Stimulated activated CD8-positive, alpha-beta memory T cell treated with anti-CD3 and anti-CD28 coated beads, Interleukin-15, amount 100 ng/mL, for 48 hours (primary cell): ENCODE data around the gene ISCA2.
A peak's percentile ranks its signal among the peaks of the same experiment; 100 is the strongest.
"Not testable (repeated sequence)": the region's sequence is repeated elsewhere in the genome, so short reads cannot be mapped to it uniquely, and the experiment has no call there.

ENCODE experiments used
- DNase-seq, 2 donors: peaks; one replicate each; pipeline ENCODE4 v3.0.0-alpha.2; 2020; ENCODE audit warnings: low read depth in 2 of 2

The ISCA2 gene, protein sequence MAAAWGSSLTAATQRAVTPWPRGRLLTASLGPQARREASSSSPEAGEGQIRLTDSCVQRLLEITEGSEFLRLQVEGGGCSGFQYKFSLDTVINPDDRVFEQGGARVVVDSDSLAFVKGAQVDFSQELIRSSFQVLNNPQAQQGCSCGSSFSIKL

DNA sequence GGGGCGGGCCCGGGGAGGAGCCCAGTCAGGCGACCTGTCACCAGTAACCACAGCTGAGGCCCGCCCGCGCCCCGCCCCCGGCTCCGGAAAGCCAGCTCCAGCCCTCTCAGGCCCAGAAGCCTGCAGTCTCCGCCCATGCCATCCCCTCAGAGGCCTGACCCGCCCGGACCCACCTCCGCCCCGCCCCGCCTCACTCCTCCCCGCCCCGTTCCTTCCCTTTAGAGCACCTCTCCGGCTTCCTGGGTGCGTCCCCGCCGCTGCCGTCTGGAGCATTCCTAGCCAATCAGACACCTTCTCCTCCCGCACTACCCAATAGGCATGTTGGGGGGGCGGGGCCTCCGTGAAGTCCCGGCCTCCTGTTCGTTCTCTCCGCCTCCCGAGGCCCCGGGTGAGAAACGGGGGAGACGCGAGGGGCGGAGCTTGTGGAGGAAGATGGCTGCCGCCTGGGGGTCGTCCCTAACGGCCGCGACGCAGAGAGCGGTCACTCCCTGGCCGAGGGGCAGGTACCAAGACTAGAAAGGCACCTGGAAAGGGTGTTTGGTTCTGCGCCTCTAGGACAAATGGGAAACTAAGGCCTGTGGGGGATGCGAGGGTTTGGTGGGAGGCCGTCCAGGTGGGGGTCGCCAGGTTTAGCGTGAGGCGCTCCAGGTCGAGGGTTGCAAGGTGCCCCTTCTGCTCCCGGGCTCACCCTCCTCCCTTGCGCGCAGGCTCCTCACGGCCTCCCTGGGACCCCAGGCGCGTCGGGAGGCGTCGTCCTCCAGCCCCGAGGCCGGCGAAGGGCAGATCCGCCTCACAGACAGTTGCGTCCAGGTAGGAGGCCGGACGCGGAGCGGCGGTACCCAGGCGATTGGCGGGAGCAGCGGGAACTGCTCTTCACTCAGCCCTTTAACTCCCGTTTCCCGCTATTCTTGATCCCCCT, at the start of gene ISCA2:
Gene ISCA2, plus strand, starts transcription at position 423 of the 919 bp plus-strand sequence. Its CDS starts 10 bp downstream, at position 433.
- peak; percentile 100 for DNase-seq

DNA sequence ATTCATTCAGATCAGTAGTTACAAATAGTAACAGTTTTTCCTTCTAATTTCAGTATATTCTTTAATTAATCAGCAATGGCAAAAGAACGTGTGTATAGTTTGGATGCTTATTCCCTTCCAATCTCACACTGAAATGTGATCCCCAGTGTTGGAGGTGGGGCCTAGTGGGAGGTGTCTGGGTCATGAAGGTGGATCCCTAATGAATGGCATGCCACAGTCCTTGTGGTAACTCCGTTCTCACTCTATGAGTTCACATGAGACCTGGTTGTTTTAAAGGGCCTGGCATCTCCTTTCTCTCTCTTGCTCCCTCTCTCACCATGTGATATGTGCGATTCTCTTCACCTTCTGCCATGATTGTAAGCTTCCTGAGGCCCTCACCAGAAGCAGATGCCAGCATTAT, 48.7 kb upstream of the ISCA2 start:
- no peak for DNase-seq

DNA sequence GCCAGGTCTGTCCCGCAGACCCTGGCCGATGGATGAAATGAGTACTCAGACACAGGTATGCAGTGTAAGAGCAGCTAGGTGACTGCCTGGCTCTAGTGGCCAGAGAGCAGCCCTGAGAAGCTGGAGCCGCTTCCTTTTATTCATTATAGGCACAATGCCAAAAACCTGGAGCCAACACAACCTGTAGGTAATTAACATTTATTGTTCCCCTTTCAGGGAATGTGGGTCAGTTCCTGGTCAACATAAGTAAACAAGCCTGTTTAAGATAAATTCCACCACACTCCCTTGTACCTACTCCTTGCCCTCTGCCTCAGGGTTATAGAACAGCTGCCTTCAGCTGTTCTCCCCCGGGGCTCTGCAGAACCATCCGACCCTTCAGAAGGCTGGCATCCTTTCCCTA, 39.2 kb upstream of the ISCA2 start:
- not testable (repeated sequence) for DNase-seq

DNA sequence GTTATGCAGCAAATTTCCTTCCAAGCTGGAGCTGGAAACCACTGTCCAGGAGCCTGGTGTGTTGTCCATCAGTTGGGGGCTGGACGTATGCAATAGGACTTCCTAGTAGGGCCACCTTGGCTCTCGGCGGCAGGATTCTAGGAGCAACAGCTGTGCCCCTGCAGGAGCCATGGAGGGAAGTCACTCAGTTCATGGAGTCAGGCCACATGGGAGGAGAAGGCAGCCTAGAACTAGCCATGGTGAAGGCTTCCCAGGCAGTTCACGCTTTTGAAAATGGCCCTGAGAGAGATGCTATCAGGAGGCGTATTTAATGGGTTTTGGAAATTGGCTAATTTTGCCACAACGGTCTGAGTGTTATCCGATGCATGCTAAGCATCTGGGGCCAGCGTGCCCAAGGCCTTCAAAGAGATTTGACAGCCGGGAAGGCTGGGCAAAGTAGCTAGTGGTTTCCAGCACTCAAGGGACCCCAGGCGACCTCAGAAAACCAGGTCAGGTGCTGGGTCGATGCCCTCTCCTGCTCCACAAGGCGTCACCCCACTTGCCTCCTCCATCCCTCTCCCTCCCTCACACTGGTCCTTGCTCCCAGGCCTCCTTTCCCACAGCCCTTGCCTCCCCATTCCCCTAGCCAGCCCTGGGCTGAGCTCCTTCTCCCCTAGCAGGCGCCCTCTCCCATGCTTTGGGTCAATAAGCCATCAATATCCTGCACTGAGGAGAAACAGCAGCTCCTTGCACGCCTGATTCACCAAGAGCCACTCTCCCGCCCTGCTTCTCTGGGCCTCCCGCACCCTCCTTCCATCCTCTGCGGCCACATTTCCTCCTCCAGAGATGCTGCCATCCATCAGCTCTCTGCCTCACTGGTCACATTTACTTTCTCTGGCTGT, 36.6 kb upstream of the ISCA2 start:
- no peak for DNase-seq

DNA sequence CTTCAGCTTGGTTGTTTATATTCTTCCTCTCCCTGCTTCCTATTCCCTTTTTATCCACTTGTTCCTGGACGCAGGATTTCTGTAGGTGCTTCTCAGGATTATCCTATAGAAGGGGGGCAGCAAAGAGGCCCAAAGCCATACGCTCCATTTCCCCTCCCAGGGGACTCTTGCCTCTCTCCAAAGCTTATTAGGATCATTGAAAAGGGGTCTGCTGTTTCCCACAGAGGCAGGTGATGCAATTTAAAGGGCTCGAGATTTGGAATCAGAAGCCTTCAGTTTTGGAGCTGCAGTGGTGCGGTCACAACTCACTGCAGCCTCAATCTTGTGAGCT, 36.0 kb upstream of the ISCA2 start:
- no peak for DNase-seq

DNA sequence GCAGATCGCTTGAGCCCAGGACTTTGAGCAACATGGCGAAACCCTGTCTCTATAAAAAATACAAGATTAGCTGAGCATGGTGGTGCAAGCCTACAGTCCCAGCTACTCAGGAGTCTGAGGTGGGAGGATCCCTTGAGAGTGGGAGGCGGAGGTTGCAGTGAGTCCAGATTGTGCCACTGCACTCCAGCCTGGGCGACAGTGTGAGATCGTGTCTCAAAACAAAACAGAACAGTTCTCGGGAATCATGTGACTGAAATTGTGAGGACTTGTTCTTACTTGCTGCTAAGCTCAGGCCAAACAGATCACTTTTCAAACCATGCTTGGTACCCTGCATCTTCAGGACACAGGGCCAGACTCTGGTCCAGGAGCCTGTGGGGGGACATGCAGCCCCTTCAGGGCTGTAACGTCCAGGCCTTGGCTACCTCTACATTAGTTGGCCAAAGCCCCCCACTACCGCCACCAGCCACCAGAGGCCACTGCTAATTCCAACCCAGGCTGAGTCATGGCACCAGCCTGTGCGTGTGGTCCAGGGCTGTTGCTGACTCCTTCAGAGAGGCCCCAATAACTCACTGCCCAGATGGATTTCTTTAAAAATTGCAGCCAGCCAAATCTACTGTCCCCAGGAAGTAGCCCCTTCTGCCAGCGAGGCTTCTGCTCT, 34.1 kb upstream of the ISCA2 start:
- peak; percentile 1 to 5 for DNase-seq

DNA sequence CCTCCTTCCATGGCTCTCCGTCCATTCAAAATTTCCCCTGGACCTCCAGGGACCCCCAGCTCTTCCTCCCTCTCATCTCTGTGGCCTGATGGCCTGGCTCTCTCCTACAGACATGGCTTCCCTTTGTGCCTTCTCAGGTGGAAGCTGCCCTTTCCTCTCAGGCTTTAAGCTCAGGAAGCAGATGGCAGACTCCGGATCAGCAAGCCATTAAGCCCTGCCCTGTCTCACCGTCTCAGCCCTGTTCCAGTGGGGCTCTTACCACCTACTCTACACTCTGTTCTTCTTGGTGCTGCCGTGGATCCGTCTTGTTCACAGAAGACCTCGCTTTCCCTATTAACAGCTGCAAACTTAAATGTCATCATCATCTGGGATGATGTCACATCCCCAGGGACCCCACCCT, 33.6 kb upstream of the ISCA2 start:
- no peak for DNase-seq

DNA sequence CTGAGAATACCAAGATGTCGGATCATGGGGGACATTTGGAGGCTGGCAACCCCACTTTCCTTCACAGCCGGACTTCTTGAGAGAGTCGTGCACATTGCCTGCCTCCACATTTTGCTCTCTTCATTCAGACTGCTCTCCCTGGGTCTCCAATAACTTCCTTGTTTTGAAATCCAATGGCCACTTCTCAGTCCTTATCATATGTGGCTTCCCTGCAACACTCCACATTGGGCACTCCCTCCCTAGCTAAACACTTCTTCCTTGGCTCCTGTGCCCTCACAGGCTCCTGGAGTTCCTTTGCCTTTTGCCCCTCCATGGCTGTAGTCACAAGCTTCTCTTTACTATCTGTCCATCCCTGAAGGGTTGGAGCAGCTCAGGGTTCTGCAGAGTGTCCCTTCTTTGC, 30.6 kb upstream of the ISCA2 start:
- DNase-seq, result no peak

DNA sequence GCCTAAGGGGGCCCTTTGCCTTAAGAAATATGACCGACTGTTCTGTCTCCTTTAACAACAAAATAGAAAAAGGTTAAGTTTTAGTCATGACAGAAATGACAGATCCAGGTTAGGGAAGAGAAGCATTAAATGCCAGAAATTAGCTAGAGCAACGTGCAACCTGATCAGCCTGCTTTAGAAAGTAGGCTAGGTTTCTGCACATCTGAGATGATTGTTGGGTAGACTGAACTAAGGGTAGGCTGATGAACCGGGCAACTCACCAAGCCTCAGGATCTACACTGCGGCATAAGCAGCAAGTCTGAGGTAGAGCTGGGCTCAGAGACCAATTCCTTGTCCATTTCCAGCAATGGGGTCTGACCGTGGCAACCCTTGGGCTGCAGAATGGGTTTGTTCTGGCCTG, 29.9 kb upstream of the ISCA2 start:
- DNase-seq, result no peak

DNA sequence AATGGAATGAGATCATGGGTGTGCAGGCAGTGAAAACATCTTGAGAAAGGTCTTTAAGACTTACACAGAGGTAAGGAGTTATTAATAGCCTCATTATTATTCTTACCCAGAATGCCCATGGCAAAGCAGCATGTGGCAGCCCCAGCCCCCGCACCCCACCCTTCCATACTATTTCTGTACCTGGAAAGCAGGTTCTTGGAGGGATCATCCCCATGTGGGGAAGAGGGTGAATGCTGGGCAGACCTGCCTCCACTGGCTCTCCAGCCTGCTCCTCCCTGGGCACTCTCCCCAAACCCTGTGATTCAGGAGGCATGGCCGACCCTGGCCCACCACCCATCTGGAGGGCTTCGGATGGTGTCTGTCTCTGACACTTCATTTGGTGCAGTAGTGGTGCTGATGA, 28.8 kb upstream of the ISCA2 start:
- DNase-seq, result no peak

DNA sequence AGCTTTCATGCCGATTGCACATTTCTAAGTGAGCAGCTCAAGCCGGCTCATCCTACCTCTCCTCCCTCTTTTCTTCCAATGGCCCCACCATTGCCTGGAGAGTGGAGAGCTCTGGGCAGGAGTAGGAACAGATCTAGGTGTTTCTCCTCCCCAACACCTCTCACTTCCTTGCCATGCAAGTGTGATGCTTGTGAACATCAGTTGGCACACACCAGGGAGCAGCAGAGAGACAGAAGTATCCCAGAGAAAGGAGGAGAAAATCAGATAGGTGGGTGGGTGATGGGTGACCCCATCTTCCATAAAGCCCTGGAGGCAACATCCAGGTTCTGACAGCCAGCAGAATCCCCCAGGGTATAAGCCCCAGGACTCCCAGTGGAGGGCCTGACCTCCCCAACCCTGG, 28.2 kb upstream of the ISCA2 start:
- no peak for DNase-seq

DNA sequence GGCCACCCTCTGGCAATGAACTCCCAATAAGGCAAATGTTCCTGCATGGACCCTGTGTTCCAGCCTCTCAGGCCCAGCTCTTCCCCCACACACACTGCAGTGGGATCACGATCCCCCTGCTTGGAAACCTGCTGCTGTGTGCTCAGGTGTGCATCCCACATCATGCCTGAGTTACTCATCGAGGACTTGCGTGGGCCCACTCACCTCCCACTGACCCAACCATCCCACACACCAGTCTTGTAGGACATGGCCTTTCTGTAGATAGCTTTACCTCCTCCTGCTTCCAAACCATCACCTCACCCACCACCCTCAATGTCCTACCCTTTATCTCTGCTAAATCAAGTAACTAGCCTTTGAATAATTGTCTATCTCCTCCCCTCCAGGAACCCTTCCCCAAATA, 25.1 kb upstream of the ISCA2 start:
- DNase-seq, result no peak

DNA sequence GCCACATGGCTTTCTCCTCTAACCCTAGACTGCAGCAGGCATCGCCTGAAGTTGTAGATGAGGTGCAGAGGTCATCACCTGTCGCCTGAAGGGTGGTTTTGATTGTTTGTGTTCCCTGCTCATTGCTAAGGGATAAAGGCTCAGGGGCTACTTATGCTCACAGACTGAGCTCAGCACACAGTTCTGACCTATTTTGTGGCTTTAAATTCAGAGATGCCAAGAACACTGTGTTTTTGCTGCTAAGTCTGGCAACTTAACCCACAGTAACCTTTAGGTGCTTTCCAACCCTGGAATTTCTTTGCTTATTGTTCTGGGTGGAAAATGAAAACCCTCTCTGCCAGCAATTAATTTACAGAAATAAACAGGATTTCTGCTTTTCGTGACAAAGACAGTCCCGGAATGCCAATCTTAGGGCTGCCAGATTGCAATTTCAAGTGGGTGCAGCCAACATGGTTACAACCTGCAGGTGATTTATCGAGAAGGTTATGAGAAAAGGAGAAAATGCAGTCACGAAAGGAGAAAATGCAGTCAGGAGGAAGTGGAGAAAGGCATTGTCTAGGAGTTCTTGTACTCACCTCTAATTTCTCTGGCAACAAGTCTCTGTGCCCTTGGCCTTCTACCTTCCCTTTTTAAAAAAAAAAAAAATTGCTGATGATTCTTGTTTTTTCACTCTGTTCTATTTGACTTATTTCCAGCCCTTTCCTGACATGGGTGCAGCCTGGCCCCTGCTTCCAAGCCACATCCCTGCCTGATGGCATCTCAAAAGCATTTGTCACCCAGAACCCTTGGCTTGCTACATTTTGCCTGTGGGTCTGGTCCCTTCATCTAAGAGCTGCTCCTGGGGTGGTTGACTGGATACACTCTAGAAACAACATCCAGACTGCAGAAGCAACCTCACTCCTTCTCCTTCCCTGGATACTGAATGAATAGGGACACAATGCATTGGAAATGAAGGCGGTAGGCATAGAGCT, 23.7 kb upstream of the ISCA2 start:
- no peak for DNase-seq

DNA sequence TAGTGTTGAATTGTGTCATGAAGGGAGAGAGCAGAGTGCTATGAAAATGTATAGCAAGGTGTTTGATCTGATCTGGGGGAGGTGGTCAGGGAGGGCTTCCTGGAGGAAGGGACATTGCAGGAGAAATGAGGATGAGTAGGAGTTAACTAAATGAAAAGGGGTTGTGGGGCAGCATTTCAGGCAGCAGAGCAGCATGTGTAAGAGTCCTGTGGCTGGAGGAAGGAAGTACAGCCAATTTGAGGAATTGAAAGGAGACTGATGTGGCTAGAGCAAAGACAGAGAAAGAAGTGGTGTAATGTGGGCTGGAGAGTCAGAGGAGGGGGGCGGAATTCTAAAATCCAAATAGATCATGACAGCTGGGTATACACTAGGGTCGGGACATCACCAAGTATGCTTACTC, 21.0 kb upstream of the ISCA2 start:
- DNase-seq, result no peak

DNA sequence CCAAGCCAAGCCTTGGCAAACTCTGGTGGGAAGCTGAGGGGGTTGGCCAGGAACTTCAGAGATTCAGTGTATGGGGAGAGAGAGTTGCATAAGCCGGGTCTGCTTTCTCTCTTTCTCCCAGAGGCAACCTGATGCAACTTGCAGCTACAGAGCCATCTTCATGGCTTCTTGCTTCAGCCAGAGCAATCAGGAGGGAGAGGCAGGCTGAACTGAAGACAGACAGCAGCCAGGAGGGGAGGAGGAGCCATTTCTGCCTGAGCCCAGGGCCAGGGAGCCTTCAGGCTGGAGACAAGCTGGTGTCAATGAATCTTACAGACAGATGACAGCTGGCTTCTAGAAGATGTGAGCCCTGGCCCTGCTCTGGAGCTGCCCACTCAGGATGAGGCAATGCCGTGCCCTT, 19.2 kb upstream of the ISCA2 start:
- no peak for DNase-seq

DNA sequence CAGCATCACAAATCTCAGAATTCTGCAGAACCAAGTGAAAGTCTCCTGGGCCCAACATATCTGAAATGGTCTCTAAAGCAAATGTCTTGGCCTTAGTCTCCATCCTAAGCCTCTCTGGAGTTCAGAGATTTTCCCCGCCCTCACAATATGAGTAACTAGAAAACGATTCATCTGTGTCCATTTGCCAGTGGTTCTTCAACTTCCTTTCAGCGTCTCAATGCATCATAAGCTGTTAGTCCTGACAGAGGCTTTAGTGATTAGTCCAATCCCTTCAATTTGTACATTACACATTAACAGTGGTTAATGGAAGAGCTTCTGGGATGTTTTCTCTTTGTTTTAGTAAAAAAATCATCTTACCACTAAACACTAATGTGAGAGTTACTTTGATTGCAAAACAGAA, 17.9 kb upstream of the ISCA2 start:
- no peak for DNase-seq

DNA sequence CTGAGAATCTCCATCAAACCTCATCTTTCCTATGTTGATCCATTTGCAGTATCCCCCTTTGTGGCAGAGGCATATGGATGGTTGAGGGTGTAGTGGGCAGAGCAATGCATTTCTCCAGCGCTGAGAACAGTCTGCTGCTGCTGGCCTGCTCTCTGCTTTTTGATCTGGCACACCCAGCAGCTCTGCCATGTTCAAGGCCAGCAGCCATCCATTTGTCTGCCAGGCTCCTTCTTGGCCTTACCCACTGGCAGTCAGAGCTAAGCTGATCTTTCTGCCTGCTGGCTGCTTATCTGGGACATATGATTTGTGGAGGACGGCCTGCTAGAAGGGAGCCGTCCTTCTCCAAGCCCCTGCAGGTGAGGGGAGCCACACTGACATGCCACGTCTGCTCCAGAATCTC, 17.5 kb upstream of the ISCA2 start:
- DNase-seq, result no peak

DNA sequence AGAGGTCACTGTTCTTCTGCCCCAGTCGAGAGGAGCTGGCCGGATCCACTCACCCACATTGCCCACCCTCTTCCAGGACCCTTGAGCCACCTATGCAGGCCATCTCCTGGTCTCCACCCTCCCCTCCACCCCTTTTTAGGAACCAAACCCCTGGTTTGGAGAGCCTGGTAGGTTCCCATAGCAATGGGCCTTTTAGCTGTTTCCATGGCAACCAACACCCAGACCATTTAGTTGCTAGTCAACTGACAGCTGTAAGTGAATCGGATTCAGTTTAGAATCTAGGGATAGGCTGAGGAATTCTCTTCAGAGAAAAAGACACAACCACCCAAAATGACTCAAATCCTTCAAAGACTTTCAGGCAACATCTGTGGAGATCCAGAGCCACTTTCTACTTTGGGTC, 17.0 kb upstream of the ISCA2 start:
- DNase-seq, result no peak

DNA sequence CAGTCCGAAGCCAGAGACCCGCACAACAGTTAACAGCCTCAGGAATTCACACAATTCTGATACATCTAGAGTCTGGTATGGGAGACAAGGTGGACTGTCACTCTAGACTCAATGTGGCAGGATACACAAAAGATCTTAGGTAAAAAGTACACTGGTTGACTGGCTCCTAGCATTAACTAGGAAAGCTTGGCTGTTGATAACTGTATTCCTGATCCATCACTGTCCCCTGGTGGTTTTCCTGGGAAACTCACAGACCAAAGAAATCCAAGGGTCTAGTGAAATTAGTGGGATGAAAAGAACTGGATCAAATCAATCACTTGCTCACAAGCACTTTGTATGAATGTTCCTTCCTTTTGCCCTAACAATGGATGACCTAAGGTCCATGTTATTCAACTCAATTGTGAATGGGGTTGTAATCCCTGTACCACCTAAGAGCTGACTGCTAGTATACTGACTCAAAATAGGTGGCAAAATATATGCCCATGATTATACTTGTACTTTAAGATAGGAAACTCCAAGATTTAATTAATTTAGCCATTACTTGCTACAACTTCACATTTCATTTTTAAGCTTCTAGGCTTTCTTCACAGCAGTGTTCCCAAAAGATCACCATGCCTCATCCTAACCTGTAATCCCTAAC, 14.4 kb upstream of the ISCA2 start:
- no peak for DNase-seq

DNA sequence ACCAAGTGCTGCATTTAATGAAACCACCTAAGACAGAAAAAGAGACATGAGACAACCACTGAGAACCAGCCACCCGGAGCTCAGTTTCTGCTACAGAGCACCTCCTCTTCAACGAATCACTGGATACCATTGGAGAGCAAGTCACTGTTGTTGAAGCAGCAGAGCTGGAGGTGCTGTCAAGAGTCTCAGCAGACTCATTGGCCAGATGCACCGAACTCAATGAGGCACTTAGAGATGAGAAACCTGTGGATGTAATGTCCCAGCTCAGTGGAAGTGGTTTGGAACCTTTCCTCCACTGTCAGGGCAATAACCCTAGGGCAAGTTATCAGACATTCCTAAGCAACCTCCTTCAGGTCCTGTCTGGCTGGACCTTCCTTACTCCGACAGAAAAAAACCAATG, 13.5 kb upstream of the ISCA2 start:
- DNase-seq, result no peak
